B cell (primary cell): ENCODE results near the gene NBEA.

Source experiments
- CTCF ChIP-seq: fragments of 200-600 bp; IDR thresholded peaks from one replicate; pipeline ENCODE4 v1.8.0; 2022; ENCODE audit warnings: antibody characterized with exemption, mild to moderate bottlenecking
- EZH2 ChIP-seq: IDR thresholded peaks from 2 replicates; pipeline ENCODE4 v1.6.1; 2012; ENCODE audit warnings: borderline replicate concordance, low read depth, mild to moderate bottlenecking, moderate library complexity, low read length; ENCODE audit not compliant: insufficient read depth, poor library complexity, severe bottlenecking

GRCh38 chr13:35392768-35393167, 450.7 kb downstream of the NBEA start:
- TF ChIP-seq CTCF (no peak), EZH2 (no peak)
